CD4-positive, alpha-beta memory T cell (primary cell): ENCODE results near the gene ARMC10. TPM values are rescaled to one million over a fixed set of nuclear protein-coding genes. Genes with fewer than 3 reads are reported as not detected.
"Not testable (repeated sequence)": the region's sequence is repeated elsewhere in the genome, so short reads cannot be mapped to it uniquely, and the experiment has no call there.

Experiments
- CTCF ChIA-PET: fragments of 350-600 bp; sonication (Branson Sonifier 250); formaldehyde crosslinking; loops from one replicate; lab custom pipeline; 2021; ENCODE audit warnings: inconsistent platforms; ENCODE audit not compliant: partially characterized antibody; lab: Charles Lee
- POLR2A ChIA-PET: fragments of 350-600 bp; sonication (Branson Sonifier 250); formaldehyde crosslinking; loops from one replicate; lab custom pipeline; 2021; ENCODE audit not compliant: partially characterized antibody; lab: Charles Lee
- DNase-seq, 5 donors: peaks; one replicate each; pipeline versions ENCODE4 v3.0.0 to v3.0.0-alpha.2; 2020 to 2022; ENCODE audit warnings: mixed read lengths in 1 of 5
- H3K27ac ChIP-seq: one replicate; pipeline ENCODE4 v1.7.0; 2013; ENCODE audit warnings: low read depth, low read length
- H3K27me3 ChIP-seq: 2 replicates; pipeline ENCODE4 v1.7.0; 2013; ENCODE audit warnings: mild to moderate bottlenecking, low read length, moderate library complexity; ENCODE audit not compliant: insufficient read depth
- H3K36me3 ChIP-seq: 2 replicates; pipeline ENCODE4 v1.7.0; 2013; ENCODE audit warnings: mild to moderate bottlenecking, low read length, moderate library complexity; ENCODE audit not compliant: insufficient read depth
- H3K4me1 ChIP-seq: 2 replicates; pipeline ENCODE4 v1.7.0; 2013; ENCODE audit warnings: mild to moderate bottlenecking, low read length, moderate library complexity; ENCODE audit not compliant: insufficient read depth
- H3K4me3 ChIP-seq, 2 donors: one replicate each; pipeline ENCODE4 v1.7.0; 2013; ENCODE audit warnings: low read length in 2 of 2, mild to moderate bottlenecking in 1 of 2
- H3K9me3 ChIP-seq, 2 donors: one replicate each; pipeline ENCODE4 v1.7.0; 2013; ENCODE audit warnings: low read length in 2 of 2, control low read depth in 1 of 2; ENCODE audit not compliant: control insufficient read depth in 1 of 2
- H3K27ac Mint-ChIP-seq, 7 donors: one replicate each; pipeline ENCODE4 v1.8.0; 2020 to 2021; ENCODE audit warnings: mixed read lengths in 7 of 7, mild to moderate bottlenecking in 6 of 7, inconsistent platforms in 3 of 7, moderate library complexity in 3 of 7
- H3K27me3 Mint-ChIP-seq, 2 donors: one replicate each; pipeline ENCODE4 v1.8.0; 2020 to 2021; ENCODE audit warnings: mixed read lengths in 2 of 2
- H3K36me3 Mint-ChIP-seq, 2 donors: one replicate each; pipeline ENCODE4 v1.8.0; 2020 to 2021; ENCODE audit warnings: mixed read lengths in 2 of 2, inconsistent platforms in 1 of 2, mild to moderate bottlenecking in 1 of 2
- H3K4me1 Mint-ChIP-seq, 4 donors: one replicate each; pipeline ENCODE4 v1.8.0; 2020 to 2021; ENCODE audit warnings: mixed read lengths in 4 of 4, mild to moderate bottlenecking in 1 of 4
- H3K4me3 Mint-ChIP-seq, 8 donors: one replicate each; pipeline ENCODE4 v1.8.0; 2020 to 2021; ENCODE audit warnings: mixed read lengths in 8 of 8, mild to moderate bottlenecking in 7 of 8, moderate library complexity in 6 of 8, inconsistent platforms in 3 of 8
- H3K9me3 Mint-ChIP-seq, 8 donors: one replicate each; pipeline ENCODE4 v1.8.0; 2020 to 2021; ENCODE audit warnings: mixed read lengths in 8 of 8, mild to moderate bottlenecking in 5 of 8, inconsistent platforms in 3 of 8, moderate library complexity in 1 of 8
- intact Hi-C: fragments of 100-400 bp; cut with micrococcal nuclease; formaldehyde crosslinking; loops from one replicate; pipeline ENCODE4 v1.15.1; 2023
- polyA plus RNA-seq, 2 donors: library from polyadenylated mRNA; unstranded; fragments of 300-500 nt; fragmentation: Illumina TruSeq; gene quantifications; one replicate each; pipeline ENCODE4 v1.2.3, GENCODE V29; 2021
- total RNA-seq, 2 experiments: library from RNA; stranded (reverse); gene quantifications; one replicate each; pipeline ENCODE4 v1.2.3, GENCODE V29; 2021

The ARMC10 gene
- total and polyA plus RNA-seq, 4 experiments from 2014 or later: 28.4 to 54.2 (median 35.8) TPM

GRCh38 chr7:103141753-103142404 lies 66.9 kb downstream of the ARMC10 start:
- Mint-ChIP-seq H3K4me1 (peaks cover 2 to 33% (median 15%) of the 10 kb centered on the region in 4 donors), H3K27me3 (no peaks in the 10 kb centered on the region), H3K9me3 (no peaks in the 10 kb centered on the region), H3K4me3 (no peak overlapping the region), H3K36me3 (peaks cover 0 to 13% of the 10 kb centered on the region in 2 donors), H3K27ac (peak overlapping the region in 1 of 7 donors; percentile 25)
- Histone ChIP-seq H3K4me1 (peaks cover 6% of the 10 kb centered on the region), H3K36me3 (no peaks in the 10 kb centered on the region), H3K9me3 (no peaks in the 10 kb centered on the region), H3K27ac (no peak overlapping the region), H3K4me3 (no peak overlapping the region), H3K27me3 (no peaks in the 10 kb centered on the region)
- intact Hi-C loops: loop anchor here (10.0 kb wide), 1 partner anchor 1063 kb away; the partner anchor contains the start of gene ORC5
- ChIA-PET CTCF (no interaction called here), POLR2A (no interaction called here)
- no peak for DNase-seq

- ChIA-PET POLR2A (no interaction called here), CTCF (no interaction called here)
- H3K4me1 ChIP-seq: peaks cover 12% of the 10 kb centered on the region
- no peaks in the 10 kb centered on the region for H3K9me3 ChIP-seq
- no peaks in the 10 kb centered on the region for H3K36me3 ChIP-seq
- H3K36me3 Mint-ChIP-seq: peaks cover 0 to 13% of the 10 kb centered on the region in 2 donors
- no peak overlapping the region for H3K4me3 ChIP-seq
- no peak overlapping the region for H3K27ac ChIP-seq
- peaks cover 7 to 39% (median 20%) of the 10 kb centered on the region in 4 donors for H3K4me1 Mint-ChIP-seq
- no peak overlapping the region for H3K4me3 Mint-ChIP-seq
- no peaks in the 10 kb centered on the region for H3K9me3 Mint-ChIP-seq
- intact Hi-C loops: loop anchor here (10.0 kb wide), 1 partner anchor 1062 kb away; the partner anchor contains the start of gene ORC5
- DNase-seq: no peak
- H3K27ac Mint-ChIP-seq: peak overlapping the region in 1 of 7 donors; percentile 69
- no peaks in the 10 kb centered on the region for H3K27me3 Mint-ChIP-seq
- H3K27me3 ChIP-seq: no peaks in the 10 kb centered on the region
Measured at GRCh38 chr7:103142494-103142893, 67.6 kb downstream of the ARMC10 start.

- H3K27me3 Mint-ChIP-seq: no peaks in the 10 kb centered on the region
- no peaks in the 10 kb centered on the region for H3K9me3 Mint-ChIP-seq
- H3K4me3 Mint-ChIP-seq: no peak overlapping the region
- Histone ChIP-seq H3K27ac (no peak overlapping the region), H3K36me3 (no peaks in the 10 kb centered on the region), H3K4me3 (no peak overlapping the region), H3K27me3 (no peaks in the 10 kb centered on the region), H3K9me3 (no peaks in the 10 kb centered on the region), H3K4me1 (peaks cover 22% of the 10 kb centered on the region)
- DNase-seq: no peak
- H3K27ac Mint-ChIP-seq: no peak overlapping the region
- intact Hi-C loops: loop anchor here (10.0 kb wide), 1 partner anchor 1061 kb away; the partner anchor contains the start of gene ORC5
- ChIA-PET POLR2A (no interaction called here), CTCF (no interaction called here)
- peaks cover 3 to 13% of the 10 kb centered on the region in 2 donors for H3K36me3 Mint-ChIP-seq
- peaks cover 15 to 52% (median 30%) of the 10 kb centered on the region in 4 donors for H3K4me1 Mint-ChIP-seq
Measured at GRCh38 chr7:103143868-103144267, 68.9 kb downstream of the ARMC10 start.

- H3K4me3 Mint-ChIP-seq: not testable (repeated sequence)
Measured at GRCh38 chr7:103144754-103145153, 69.8 kb downstream of the ARMC10 start.

GRCh38 chr7:103148131-103148993 lies 73.4 kb downstream of the ARMC10 start:
- H3K9me3 ChIP-seq: no peaks in the 10 kb centered on the region

More at GRCh38 chr7:103144754-103145153, 69.8 kb downstream of the ARMC10 start:
- H3K27ac Mint-ChIP-seq, H3K27me3 Mint-ChIP-seq, DNase-seq, H3K9me3 ChIP-seq, H3K4me3 ChIP-seq, H3K9me3 Mint-ChIP-seq, POLR2A ChIA-PET, H3K27me3 ChIP-seq, CTCF ChIA-PET, H3K27ac ChIP-seq, H3K36me3 ChIP-seq: not testable (repeated sequence)
- Mint-ChIP-seq H3K4me1 (peaks cover 19 to 57% (median 33%) of the 10 kb centered on the region in 4 donors), H3K36me3 (peaks cover 7 to 13% of the 10 kb centered on the region in 2 donors)
- intact Hi-C loops: loop anchor here (5.0 to 10.0 kb wide), 2 partner anchors 203 to 1060 kb away; partner anchors contain the start of genes ORC5 and PSMC2
- H3K4me1 ChIP-seq: peaks cover 25% of the 10 kb centered on the region

More at GRCh38 chr7:103148131-103148993, 73.4 kb downstream of the ARMC10 start:
- Mint-ChIP-seq H3K36me3 (peaks cover 0 to 7% of the 10 kb centered on the region in 2 donors), H3K9me3 (no peaks in the 10 kb centered on the region), H3K4me1 (peaks cover 21 to 58% (median 36%) of the 10 kb centered on the region in 4 donors), H3K27ac (peak overlapping the region; percentile 90 to 99 (median 97)), H3K4me3 (peak overlapping the region; percentile 96 to 99 (median 98)), H3K27me3 (no peaks in the 10 kb centered on the region)
- ChIA-PET POLR2A (interaction anchor here (0.8 to 4.5 kb wide), 5 partner anchors 8 to 400 kb away, joined by 3 to 28 read pairs (median 4); partner anchors contain the start of genes ARMC10, FAM185A and FBXL13), CTCF (interaction anchor here (1.1 to 1.2 kb wide), 2 partner anchors 18 to 73 kb away, joined by 3 to 4 read pairs; partner anchors contain the start of genes ARMC10 and FBXL13)
- H3K27ac ChIP-seq: peak overlapping the region; percentile 71
- peaks cover 31% of the 10 kb centered on the region for H3K4me1 ChIP-seq
- intact Hi-C loops: loop anchor here (2.0 to 10.0 kb wide), 3 partner anchors 199 to 1056 kb away; partner anchors contain the start of genes FAM185A, ORC5 and PSMC2
- no peaks in the 10 kb centered on the region for H3K36me3 ChIP-seq
- H3K27me3 ChIP-seq: no peaks in the 10 kb centered on the region
- no peak for DNase-seq
- H3K4me3 ChIP-seq: peak overlapping the region; percentile 71 to 80
